Measurements from ENCODE around the gene SH2D2A.

Gene SH2D2A

GRCh38 chr1:156828400-156829124, 11.9 kb upstream of the SH2D2A start:
- DNase-seq (ENCODE audit: low read depth in 1 of 2, low spot score in 1 of 2) = no peak

- DNase-seq (ENCODE audit: low read depth in 1 of 2, low spot score in 1 of 2) = no peak
Observed at GRCh38 chr1:156826630-156827029, 10.0 kb upstream of the SH2D2A start.

- no peak for DNase-seq (ENCODE audit: low read depth in 1 of 2, low spot score in 1 of 2)
Observed at GRCh38 chr1:156823210-156823790, 6.7 kb upstream of the SH2D2A start.

GRCh38 chr1:156822680-156823079, 6.0 kb upstream of the SH2D2A start:
- no peak for DNase-seq (ENCODE audit: low read depth in 1 of 2, low spot score in 1 of 2)

GRCh38 chr1:156821801-156822200, 5.2 kb upstream of the SH2D2A start:
- DNase-seq (ENCODE audit: low read depth in 1 of 2, low spot score in 1 of 2) = no peak

DNA sequence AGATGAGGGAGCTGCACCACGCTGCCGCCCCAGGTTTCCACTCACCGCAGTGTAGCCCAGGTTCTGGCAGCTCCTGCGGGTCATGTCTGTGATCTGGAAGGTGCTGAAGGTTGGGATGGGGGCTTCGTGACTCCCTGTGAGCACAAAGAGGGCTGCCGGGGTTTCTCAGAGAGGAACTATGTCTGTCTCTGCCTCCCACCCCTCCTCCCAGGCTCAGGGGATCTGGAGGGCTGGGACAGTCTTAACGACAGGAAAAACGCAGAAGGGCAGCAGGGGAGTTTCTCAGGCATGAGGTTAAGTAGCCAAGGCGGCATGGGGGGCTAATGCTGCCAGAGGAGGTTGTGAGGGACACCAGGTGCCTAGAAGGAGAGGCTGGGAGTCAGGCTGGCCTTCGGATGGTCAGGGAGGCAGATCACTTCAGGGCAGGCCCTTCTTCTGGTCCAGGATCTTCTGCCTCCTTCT, 656 bp downstream of the SH2D2A start:
- no peak for DNase-seq (ENCODE audit: low read depth in 1 of 2, low spot score in 1 of 2)

- DNase-seq (ENCODE audit: low read depth in 1 of 2, low spot score in 1 of 2) = no peak
Observed at GRCh38 chr1:156815307-156815826, 1.3 kb downstream of the SH2D2A start.

GRCh38 chr1:156814571-156815260, 1.9 kb downstream of the SH2D2A start:
- DNase-seq (ENCODE audit: low read depth in 1 of 2, low spot score in 1 of 2) = peak in 1 of 2 donors; percentile 28

- DNase-seq (ENCODE audit: low read depth in 1 of 2, low spot score in 1 of 2) = peak; percentile 43 to 62
Observed at GRCh38 chr1:156813750-156814570, 2.7 kb downstream of the SH2D2A start.

DNA sequence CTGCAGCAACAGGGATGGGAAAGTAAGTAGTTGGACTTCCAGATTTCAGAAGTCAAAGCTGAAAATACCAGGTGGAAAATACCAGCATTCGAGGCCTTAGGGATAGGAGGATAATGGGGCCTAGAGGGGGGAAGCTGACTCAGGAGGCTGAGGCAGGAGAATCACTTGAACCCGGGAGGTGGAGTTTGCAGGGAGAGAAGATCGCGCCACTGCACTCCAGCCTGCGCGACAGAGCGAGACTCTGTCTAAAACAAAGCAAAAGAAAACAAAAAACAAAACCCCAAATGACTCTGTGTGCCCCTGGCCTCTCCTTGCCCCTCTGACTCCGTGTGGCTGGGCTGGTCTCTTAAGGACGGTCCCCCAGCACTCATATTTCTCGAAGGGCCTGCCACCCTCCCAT, 3.4 kb downstream of the SH2D2A start:
- no peak for DNase-seq (ENCODE audit: low read depth in 1 of 2, low spot score in 1 of 2)

DNA sequence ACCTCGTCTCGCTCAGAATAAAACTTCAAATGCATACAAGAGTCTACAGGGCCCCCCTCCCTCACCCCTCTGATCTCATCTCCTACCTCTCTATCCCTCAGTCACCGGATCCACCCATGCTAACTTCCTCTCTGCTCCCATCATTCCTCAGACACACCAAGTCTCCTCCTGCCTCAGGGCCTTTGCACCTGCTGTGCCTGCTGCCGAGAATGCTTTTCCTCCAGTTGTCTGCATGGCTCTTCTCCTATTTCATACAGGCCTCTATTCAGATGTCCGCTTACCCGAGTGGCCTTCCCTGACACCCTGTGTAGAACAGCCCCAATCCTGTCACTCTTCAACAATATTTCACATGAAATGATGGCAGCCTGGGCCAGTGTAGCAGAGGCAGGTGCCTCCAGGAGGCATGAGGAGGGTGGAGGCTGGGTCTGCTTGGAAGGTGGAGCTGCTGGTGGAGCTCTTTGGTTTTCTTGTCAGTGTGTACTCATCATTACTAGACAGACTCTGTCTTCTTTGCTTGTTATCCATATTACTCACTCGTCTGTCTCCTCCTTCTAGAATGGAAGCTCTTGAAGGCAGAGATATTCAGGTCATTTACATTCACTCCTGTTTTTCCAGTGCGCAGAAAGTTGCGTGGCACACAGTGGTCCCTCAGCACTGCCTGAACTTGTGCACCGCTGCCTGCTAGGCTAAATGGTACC, 4.2 kb downstream of the SH2D2A start:
- DNase-seq (ENCODE audit: low read depth in 1 of 2, low spot score in 1 of 2) = no peak

DNA sequence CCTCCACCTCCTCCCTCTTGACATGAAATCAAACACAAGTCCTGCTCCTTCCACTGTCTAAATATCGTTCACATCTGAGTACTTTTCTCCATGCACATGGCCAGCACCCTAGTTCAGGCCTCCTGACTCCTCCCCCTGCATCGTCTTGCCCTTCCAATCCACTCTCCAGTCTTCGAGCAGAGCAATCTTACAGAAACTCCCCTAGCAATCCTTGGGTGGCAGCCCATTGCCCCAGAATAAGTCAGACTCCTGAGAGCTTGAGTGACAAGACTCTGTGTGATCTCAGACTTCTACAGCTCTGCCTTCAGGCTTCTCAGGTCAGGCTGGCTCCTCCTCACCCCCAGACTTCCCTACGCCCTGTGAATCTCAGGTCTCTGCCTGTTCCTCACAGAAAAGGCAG, 5.5 kb downstream of the SH2D2A start:
- DNase-seq (ENCODE audit: low read depth in 1 of 2, low spot score in 1 of 2) = no peak

GRCh38 chr1:156809711-156810366, 6.8 kb downstream of the SH2D2A start:
- DNase-seq (ENCODE audit: low read depth in 1 of 2, low spot score in 1 of 2) = no peak

- no peak for DNase-seq (ENCODE audit: low read depth in 1 of 2, low spot score in 1 of 2)
Observed at GRCh38 chr1:156809281-156809680, 7.4 kb downstream of the SH2D2A start.

- no peak for DNase-seq (ENCODE audit: low read depth in 1 of 2, low spot score in 1 of 2)
Observed at GRCh38 chr1:156808186-156809030, 8.2 kb downstream of the SH2D2A start.

- no peak for DNase-seq (ENCODE audit: low read depth in 1 of 2, low spot score in 1 of 2)
Observed at GRCh38 chr1:156807627-156808026, 9.0 kb downstream of the SH2D2A start.

DNA sequence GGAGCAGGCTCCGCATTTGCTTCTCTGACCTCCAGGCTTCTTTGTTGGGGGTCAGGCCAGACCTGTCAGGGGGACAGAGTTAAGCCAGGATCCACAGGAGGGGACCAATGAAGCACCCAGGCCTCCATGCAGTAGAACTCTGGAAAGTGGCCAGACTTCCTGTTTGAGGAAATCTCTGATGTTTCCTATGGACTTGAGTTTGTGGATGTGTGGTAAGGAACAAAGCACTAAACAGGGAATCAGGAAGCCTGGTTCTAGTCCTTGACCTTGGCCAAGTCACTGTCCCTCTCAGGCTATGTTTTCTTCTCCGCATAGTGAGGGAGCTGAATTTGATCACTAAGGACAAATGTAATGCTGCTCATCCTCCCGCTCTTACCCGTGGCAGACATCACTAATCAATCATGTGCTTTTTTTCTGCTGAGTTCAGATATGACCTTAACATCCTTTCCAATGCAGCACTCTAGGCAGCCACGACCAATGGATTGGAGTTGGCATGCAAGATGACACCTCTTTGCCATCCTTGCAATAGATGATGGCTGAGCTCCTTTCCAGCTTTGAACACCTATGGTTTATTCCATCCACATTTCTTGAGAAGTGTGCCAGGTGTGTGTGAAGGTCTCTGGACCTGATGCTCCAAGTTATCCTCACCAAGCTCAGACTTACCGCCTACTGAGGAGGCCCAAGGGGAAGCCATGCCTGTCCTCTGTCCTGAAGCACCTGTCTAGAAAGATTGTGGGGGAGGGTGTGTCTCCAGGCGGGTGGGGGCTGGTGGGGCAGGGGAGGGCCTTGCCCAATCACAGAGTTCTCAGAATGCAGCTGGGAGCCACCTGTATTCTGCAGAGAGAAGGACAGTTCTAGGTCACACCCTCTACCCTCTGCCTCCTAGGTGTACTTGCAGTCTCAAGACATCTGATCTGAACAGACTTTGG, 9.9 kb downstream of the SH2D2A start:
- no peak for DNase-seq (ENCODE audit: low read depth in 1 of 2, low spot score in 1 of 2)

Data from stimulated activated CD4-positive, alpha-beta T cell treated with anti-CD3 and anti-CD28 coated beads, Interleukin-15, amount 100 ng/mL, for 1 hour (primary cell).